HG03159 (cell line): Measurements from ENCODE around the gene PELI2.

ENCODE experiments used
- ATAC-seq: cut with Tn5 transposase; IDR thresholded peaks from one replicate; pipeline ENCODE4 v1.9.1; 2021; ENCODE audit warnings: mild to moderate bottlenecking, moderate library complexity; ENCODE audit not compliant: unreplicated experiment

Gene PELI2

GRCh38 chr14:56170028-56170427 is 51.8 kb downstream of the PELI2 start:
- no peak for ATAC-seq

GRCh38 chr14:56170877-56171422 is 52.7 kb downstream of the PELI2 start:
- no peak for ATAC-seq

- no peak for ATAC-seq
These were observed 53.9 kb downstream of the PELI2 start for GRCh38 chr14:56172074-56172473.

- ATAC-seq = no peak
These were observed 54.4 kb downstream of the PELI2 start for GRCh38 chr14:56172571-56172971.

GRCh38 chr14:56173365-56173922 is 55.2 kb downstream of the PELI2 start:
- ATAC-seq = no peak

- no peak for ATAC-seq
These were observed 57.6 kb downstream of the PELI2 start for GRCh38 chr14:56175773-56176172.

GRCh38 chr14:56176530-56176929 is 58.3 kb downstream of the PELI2 start:
- ATAC-seq = no peak

- no peak for ATAC-seq
These were observed 58.8 kb downstream of the PELI2 start for GRCh38 chr14:56177036-56177435.

GRCh38 chr14:56180754-56181542 is 62.7 kb downstream of the PELI2 start:
- ATAC-seq = no peak

- ATAC-seq = no peak
These were observed 63.5 kb downstream of the PELI2 start for GRCh38 chr14:56181681-56182085.

GRCh38 chr14:56182410-56182809 is 64.2 kb downstream of the PELI2 start:
- ATAC-seq = no peak

GRCh38 chr14:56183631-56184157 is 65.5 kb downstream of the PELI2 start:
- ATAC-seq = no peak

GRCh38 chr14:56185992-56186391 is 67.8 kb downstream of the PELI2 start:
- no peak for ATAC-seq

- no peak for ATAC-seq
These were observed 69.5 kb downstream of the PELI2 start for GRCh38 chr14:56187736-56188135.

GRCh38 chr14:56189307-56189706 is 71.1 kb downstream of the PELI2 start:
- ATAC-seq = no peak

- ATAC-seq = no peak
These were observed 75.1 kb downstream of the PELI2 start for GRCh38 chr14:56193347-56193746.

GRCh38 chr14:56194042-56194441 is 75.8 kb downstream of the PELI2 start:
- no peak for ATAC-seq

GRCh38 chr14:56195223-56195622 is 77.0 kb downstream of the PELI2 start:
- no peak for ATAC-seq

GRCh38 chr14:56195704-56196103 is 77.5 kb downstream of the PELI2 start:
- peak; percentile 76 for ATAC-seq

- ATAC-seq = no peak
These were observed 78.1 kb downstream of the PELI2 start for GRCh38 chr14:56196274-56196673.

GRCh38 chr14:56197150-56197549 is 78.9 kb downstream of the PELI2 start:
- no peak for ATAC-seq

GRCh38 chr14:56198438-56198837 is 80.2 kb downstream of the PELI2 start:
- ATAC-seq = no peak
